Small intestine (tissue), 7 donors: ENCODE results near the gene CFLAR. TPM values are rescaled to one million over a fixed set of nuclear protein-coding genes. Genes with fewer than 3 reads are reported as not detected.
"Not testable (repeated sequence)": the region's sequence is repeated elsewhere in the genome, so short reads cannot be mapped to it uniquely, and the experiment has no call there.

Experiments used
- DNase-seq, 2 donors: peaks; one replicate each; pipeline versions ENCODE4 v3.0.0 to v3.0.0-alpha.2; 2013
- FAIRE-seq: peaks from 2 replicates; lab custom pipeline; 2012; peaks lifted over from hg19 to GRCh38; lab: Jason Lieb, UNC
- H3K27ac ChIP-seq, 3 donors: one replicate each; pipeline ENCODE4 v1.5.1; 2013; ENCODE audit warnings: low read length in 2 of 3, mild to moderate bottlenecking in 2 of 3, control low read depth in 1 of 3, inconsistent platforms in 1 of 3, low read depth in 1 of 3, moderate library complexity in 1 of 3
- H3K27me3 ChIP-seq, 3 donors: one replicate each; pipeline ENCODE4 v1.6.1; 2013; ENCODE audit warnings: low read length in 3 of 3, inconsistent platforms in 1 of 3; ENCODE audit not compliant: control insufficient read depth in 3 of 3, insufficient read depth in 3 of 3
- H3K36me3 ChIP-seq, 3 donors: one replicate each; pipeline ENCODE4 v1.6.1; 2013; ENCODE audit warnings: low read length in 3 of 3, inconsistent platforms in 1 of 3, low read depth in 1 of 3, mild to moderate bottlenecking in 1 of 3, moderate library complexity in 1 of 3; ENCODE audit not compliant: control insufficient read depth in 3 of 3, insufficient read depth in 2 of 3
- H3K4me1 ChIP-seq, 3 donors: one replicate each; pipeline ENCODE4 v1.6.1; 2013; ENCODE audit warnings: low read length in 2 of 3, inconsistent platforms in 1 of 3, low read depth in 1 of 3, mild to moderate bottlenecking in 1 of 3, moderate library complexity in 1 of 3; ENCODE audit not compliant: control insufficient read depth in 3 of 3, insufficient read depth in 2 of 3
- H3K4me3 ChIP-seq, 3 donors: one replicate each; pipeline ENCODE4 v1.5.1; 2013; ENCODE audit warnings: low read length in 3 of 3, control low read depth in 1 of 3, inconsistent platforms in 1 of 3, low read depth in 1 of 3, mild to moderate bottlenecking in 1 of 3, moderate library complexity in 1 of 3
- H3K9me3 ChIP-seq, 2 donors: one replicate each; pipeline ENCODE4 v1.6.1; 2013; ENCODE audit warnings: low read depth in 1 of 2, low read length in 1 of 2; ENCODE audit not compliant: control insufficient read depth in 2 of 2, insufficient read depth in 1 of 2
- WGBS, 3 donors: extraction: QIAGEN DNeasy Blood & Tissue Kit; methylation state at CpG; one replicate each; pipeline ENCODE4 v1.1.7; 2013; 5-methylcytosine and 5-hydroxymethylcytosine counted together
- polyA plus RNA-seq, 4 donors: library from polyadenylated mRNA; stranded (reverse) in 3 of 4; unstranded in 1 of 4; fragments of 200-250 nt in 3 of 4; fragments of 120-200 nt in 1 of 4; gene quantifications; one replicate each; pipeline versions ENCODE4 v1.2.1 to v1.2.3, GENCODE V29; 2013
- donor health status: healthy with polysubstance abuse.
- donor health status: control.
- donor health status: control.
- donor health status: Bipolar disorder and iron deficiency.
- donor health status: healthy.

CFLAR gene
- polyA plus RNA-seq, 4 donors: 26.4 to 68.6 (median 47.1) TPM

- WGBS, 3 donors: 87 to 93% (median 93%) methylated on average over 6 of the region's 6 CpGs
- DNase-seq (no peak), FAIRE-seq (no peak)
- Histone ChIP-seq H3K9me3 (peaks cover 0 to 7% of the 10 kb centered on the region in 2 donors), H3K27ac (peak overlapping the region in 1 of 3 donors; percentile 38), H3K36me3 (peaks cover 13 to 63% (median 25%) of the 10 kb centered on the region in 3 donors), H3K4me3 (no peak overlapping the region), H3K27me3 (no peaks in the 10 kb centered on the region), H3K4me1 (peaks cover 7 to 27% (median 8%) of the 10 kb centered on the region in 3 donors)
Observed at GRCh38 chr2:201156036-201156435, 40.1 kb downstream of the CFLAR start.

- Histone ChIP-seq H3K27me3 (no peaks in the 10 kb centered on the region), H3K9me3 (peaks cover 0 to 7% of the 10 kb centered on the region in 2 donors), H3K4me3 (no peak overlapping the region), H3K36me3 (peaks cover 13 to 67% (median 24%) of the 10 kb centered on the region in 3 donors), H3K4me1 (peaks cover 6 to 23% (median 7%) of the 10 kb centered on the region in 3 donors), H3K27ac (peak overlapping the region in 1 of 3 donors; percentile 72)
- FAIRE-seq: no peak
- WGBS, 3 donors: 0 to 71% (median 57%) methylated on average over 1 of the region's 1 CpG
- no peak for DNase-seq
Observed at GRCh38 chr2:201156640-201157039, 40.7 kb downstream of the CFLAR start.

GRCh38 chr2:201157694-201158093 is 41.7 kb downstream of the CFLAR start:
- 39 to 41% (median 41%) methylated on average over 4 of the region's 4 CpGs for whole genome bisulfite sequencing, 3 donors
- H3K4me1 ChIP-seq: peaks cover 0 to 14% (median 7%) of the 10 kb centered on the region in 3 donors
- FAIRE-seq (no peak), DNase-seq (peak in 1 of 2 donors; percentile 66)
- peaks cover 0 to 4% of the 10 kb centered on the region in 2 donors for H3K9me3 ChIP-seq
- peaks cover 18 to 65% (median 26%) of the 10 kb centered on the region in 3 donors for H3K36me3 ChIP-seq
- H3K27ac ChIP-seq: peak overlapping the region; percentile 65 to 83 (median 73)
- H3K27me3 ChIP-seq: no peaks in the 10 kb centered on the region
- H3K4me3 ChIP-seq: no peak overlapping the region

GRCh38 chr2:201158111-201158929 is 42.4 kb downstream of the CFLAR start:
- Histone ChIP-seq H3K9me3 (no peaks in the 10 kb centered on the region), H3K4me1 (peaks cover 0 to 14% (median 4%) of the 10 kb centered on the region in 3 donors), H3K27me3 (no peaks in the 10 kb centered on the region), H3K36me3 (peaks cover 20 to 61% (median 22%) of the 10 kb centered on the region in 3 donors), H3K4me3 (no peak overlapping the region), H3K27ac (peak overlapping the region; percentile 65 to 83 (median 73))
- WGBS, 3 donors: 31 to 49% (median 36%) methylated on average over 5 of the region's 5 CpGs
- DNase-seq: peak; percentile 90 to 93
- no peak for FAIRE-seq

GRCh38 chr2:201164166-201164565 is 48.2 kb downstream of the CFLAR start:
- 95 to 97% (median 96%) methylated on average over 1 of the region's 1 CpG for WGBS, 3 donors
- Histone ChIP-seq H3K9me3 (peaks cover 0 to 13% of the 10 kb centered on the region in 2 donors), H3K27me3 (no peaks in the 10 kb centered on the region), H3K27ac (no peak overlapping the region), H3K4me1 (no peaks in the 10 kb centered on the region), H3K36me3 (peaks cover 19 to 65% (median 29%) of the 10 kb centered on the region in 3 donors), H3K4me3 (no peak overlapping the region)
- DNase-seq (no peak), FAIRE-seq (no peak)

GRCh38 chr2:201167546-201167945 is 51.6 kb downstream of the CFLAR start:
- peaks cover 12 to 34% (median 18%) of the 10 kb centered on the region in 3 donors for H3K36me3 ChIP-seq
- H3K4me3 ChIP-seq: no peak overlapping the region
- H3K9me3 ChIP-seq: peaks cover 0 to 13% of the 10 kb centered on the region in 2 donors
- H3K4me1 ChIP-seq: no peaks in the 10 kb centered on the region
- 94 to 99% (median 98%) methylated on average over 3 of the region's 3 CpGs for WGBS, 3 donors
- H3K27me3 ChIP-seq: no peaks in the 10 kb centered on the region
- no peak overlapping the region for H3K27ac ChIP-seq
- no peak for FAIRE-seq
- DNase-seq: no peak

GRCh38 chr2:201168496-201168895 is 52.5 kb downstream of the CFLAR start:
- not testable (repeated sequence) for DNase-seq, FAIRE-seq, H3K27me3 ChIP-seq, H3K27ac ChIP-seq, H3K4me1 ChIP-seq, H3K4me3 ChIP-seq
- peaks cover 9 to 30% (median 13%) of the 10 kb centered on the region in 3 donors for H3K36me3 ChIP-seq
- WGBS, 3 donors: 87 to 100% (median 97%) methylated on average over 1 of the region's 1 CpG
- peaks cover 0 to 13% of the 10 kb centered on the region in 2 donors for H3K9me3 ChIP-seq

- Histone ChIP-seq H3K27ac (no peak overlapping the region), H3K9me3 (peaks cover 0 to 13% of the 10 kb centered on the region in 2 donors), H3K4me3 (no peak overlapping the region), H3K4me1 (peaks cover 0 to 8% (median 0%) of the 10 kb centered on the region in 3 donors), H3K27me3 (no peaks in the 10 kb centered on the region), H3K36me3 (peaks cover 0 to 15% (median 0%) of the 10 kb centered on the region in 3 donors)
- FAIRE-seq (no peak), DNase-seq (no peak)
- WGBS, 3 donors: 70 to 79% (median 73%) methylated on average over 6 of the region's 6 CpGs
Observed at GRCh38 chr2:201171259-201171814, 55.4 kb downstream of the CFLAR start.
